ENCODE results near the gene LCA5L.
A peak's percentile ranks its signal among the peaks of the same experiment; 100 is the strongest.
"Not testable (repeated sequence)": the region's sequence is repeated elsewhere in the genome, so short reads cannot be mapped to it uniquely, and the experiment has no call there.

The LCA5L gene

GRCh38 chr21:39451332-39452206 lies 6.0 kb upstream of the LCA5L start, which contains the start of gene SH3BGR:
Gene SH3BGR, plus strand, starts transcription at chr21:39451970. Its CDS starts 127 bp downstream, at chr21:39452097.
- DNase-seq (ENCODE audit: low read depth) = no peak

GRCh38 chr21:39447264-39447663 lies 1.7 kb upstream of the LCA5L start:
- no peak for DNase-seq (ENCODE audit: low read depth)

- peak; percentile 25 for DNase-seq (ENCODE audit: low read depth)
These were observed 977 bp downstream of the LCA5L start for GRCh38 chr21:39444421-39445180.

- peak; percentile 46 for DNase-seq (ENCODE audit: low read depth)
These were observed 3.8 kb downstream of the LCA5L start for GRCh38 chr21:39441502-39442475.

- DNase-seq (ENCODE audit: low read depth) = no peak
These were observed 6.3 kb downstream of the LCA5L start for GRCh38 chr21:39439232-39439631.

GRCh38 chr21:39434950-39435349 lies 10.6 kb downstream of the LCA5L start:
- DNase-seq (ENCODE audit: low read depth) = peak; percentile 30

- DNase-seq (ENCODE audit: low read depth) = no peak
These were observed 14.6 kb downstream of the LCA5L start for GRCh38 chr21:39430954-39431353.

- DNase-seq (ENCODE audit: low read depth) = no peak
These were observed 15.1 kb downstream of the LCA5L start for GRCh38 chr21:39430457-39430856.

- no peak for DNase-seq (ENCODE audit: low read depth)
These were observed 15.6 kb downstream of the LCA5L start for GRCh38 chr21:39430016-39430415.

GRCh38 chr21:39429445-39429844 lies 16.1 kb downstream of the LCA5L start:
- no peak for DNase-seq (ENCODE audit: low read depth)

- DNase-seq (ENCODE audit: low read depth) = no peak
These were observed 22.9 kb downstream of the LCA5L start for GRCh38 chr21:39422527-39423241.

- not testable (repeated sequence) for DNase-seq (ENCODE audit: low read depth)
These were observed 26.4 kb downstream of the LCA5L start for GRCh38 chr21:39419204-39419603.

- DNase-seq (ENCODE audit: low read depth) = no peak
These were observed 39.5 kb downstream of the LCA5L start for GRCh38 chr21:39406065-39406464.

- no peak for DNase-seq (ENCODE audit: low read depth)
These were observed 45.4 kb downstream of the LCA5L start for GRCh38 chr21:39400173-39400572.

- no peak for DNase-seq (ENCODE audit: low read depth)
These were observed 47.8 kb downstream of the LCA5L start for GRCh38 chr21:39397646-39398385.

- DNase-seq (ENCODE audit: low read depth) = no peak
These were observed 52.6 kb downstream of the LCA5L start for GRCh38 chr21:39392981-39393380.

- DNase-seq (ENCODE audit: low read depth) = no peak
These were observed 55.3 kb downstream of the LCA5L start for GRCh38 chr21:39390212-39390765.

GRCh38 chr21:39388811-39389155 lies 56.8 kb downstream of the LCA5L start:
- no peak for DNase-seq (ENCODE audit: low read depth)

GRCh38 chr21:39388038-39388810 lies 57.4 kb downstream of the LCA5L start:
- peak; percentile 75 for DNase-seq (ENCODE audit: low read depth)
